Ishikawa (cell line): Measurements from ENCODE around the gene LPP.
A peak's percentile ranks its signal among the peaks of the same experiment; 100 is the strongest.

Experiments used
- CEBPB ChIP-seq: IDR thresholded peaks from 2 replicates; pipeline ENCODE4 v1.6.1; 2012
- CREB1 ChIP-seq: IDR thresholded peaks from 2 replicates; pipeline ENCODE4 v1.6.1; 2012; ENCODE audit warnings: low read depth
- EGR1 ChIP-seq: IDR thresholded peaks from 2 replicates; pipeline ENCODE4 v1.6.1; 2012
- EP300 ChIP-seq: IDR thresholded peaks from 2 replicates; pipeline ENCODE4 v1.6.1; 2012; ENCODE audit warnings: borderline replicate concordance
- FOXM1 ChIP-seq: IDR thresholded peaks from 2 replicates; pipeline ENCODE4 v1.6.1; 2012; ENCODE audit warnings: low read depth, borderline replicate concordance
- MAX ChIP-seq: IDR thresholded peaks from 2 replicates; pipeline ENCODE4 v1.6.1; 2012
- NFIC ChIP-seq: IDR thresholded peaks from 2 replicates; pipeline ENCODE4 v1.6.1; 2012
- RAD21 ChIP-seq: IDR thresholded peaks from 2 replicates; pipeline ENCODE4 v1.6.1; 2012; ENCODE audit warnings: low read depth
- REST ChIP-seq: IDR thresholded peaks from 2 replicates; pipeline ENCODE4 v1.6.1; 2012; ENCODE audit warnings: low read depth, mild to moderate bottlenecking
- TAF1 ChIP-seq: IDR thresholded peaks from 2 replicates; pipeline ENCODE4 v1.6.1; 2012; ENCODE audit warnings: low read depth, mild to moderate bottlenecking
- TCF12 ChIP-seq: IDR thresholded peaks from 2 replicates; pipeline ENCODE4 v1.6.1; 2012; ENCODE audit warnings: low read depth
- TEAD4 ChIP-seq: IDR thresholded peaks from 2 replicates; pipeline ENCODE4 v1.6.1; 2012
- USF1 ChIP-seq: IDR thresholded peaks from 2 replicates; pipeline ENCODE4 v1.6.1; 2012
- YY1 ChIP-seq: IDR thresholded peaks from 2 replicates; pipeline ENCODE4 v1.6.1; 2012; ENCODE audit warnings: low read depth
- ZBTB7A ChIP-seq: IDR thresholded peaks from 2 replicates; pipeline ENCODE4 v1.6.1; 2012; ENCODE audit warnings: low read depth

The LPP gene

DNA sequence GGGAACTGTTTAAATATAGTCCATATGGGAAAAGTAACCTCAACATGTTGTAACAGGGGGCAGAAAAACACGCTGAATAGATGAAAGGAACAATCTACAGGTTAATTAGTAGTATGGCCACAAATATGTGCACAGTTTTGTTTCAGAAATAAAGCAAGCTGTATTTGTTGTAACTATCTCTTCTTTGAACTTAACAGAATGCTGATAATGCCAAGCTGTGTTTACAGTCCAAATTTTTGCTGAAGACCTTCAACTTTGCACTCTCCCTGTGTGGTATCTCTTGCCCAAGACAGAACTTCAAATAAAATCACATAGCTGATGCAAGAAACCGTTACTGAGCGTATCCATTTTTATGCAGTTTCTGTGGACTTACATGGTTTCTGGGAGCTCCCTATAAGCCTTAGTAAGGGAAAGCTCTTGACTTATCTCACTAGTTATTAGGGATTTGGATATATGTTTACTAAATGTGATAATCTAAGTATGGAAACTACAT is 592.4 kb downstream of the LPP start:
- TF ChIP-seq TEAD4 (no peak), TAF1 (no peak), CREB1 (no peak), USF1 (no peak), NFIC (no peak), ZBTB7A (no peak), EGR1 (no peak), YY1 (no peak), CEBPB (no peak), TCF12 (no peak), EP300 (no peak), FOXM1 (no peak)

- no peak for TF ChIP-seq FOXM1
- TF ChIP-seq EGR1: no peak
- TF ChIP-seq MAX: no peak
- no peak for TF ChIP-seq YY1
- TF ChIP-seq TAF1: no peak
These were observed 593.5 kb downstream of the LPP start for GRCh38 chr3:188747489-188747888.

GRCh38 chr3:188749010-188749617 is 595.2 kb downstream of the LPP start:
- TF ChIP-seq ZBTB7A: no peak
- peak; percentile 83 for TF ChIP-seq RAD21
- TF ChIP-seq CREB1: no peak
- TF ChIP-seq MAX: no peak

- TF ChIP-seq RAD21: no peak
- no peak for TF ChIP-seq TCF12
- no peak for TF ChIP-seq TEAD4
- TF ChIP-seq CEBPB: no peak
- no peak for TF ChIP-seq ZBTB7A
- TF ChIP-seq USF1: no peak
These were observed 595.9 kb downstream of the LPP start for GRCh38 chr3:188749830-188750229.

- no peak for TF ChIP-seq RAD21
These were observed 596.7 kb downstream of the LPP start for GRCh38 chr3:188750617-188751016.

DNA sequence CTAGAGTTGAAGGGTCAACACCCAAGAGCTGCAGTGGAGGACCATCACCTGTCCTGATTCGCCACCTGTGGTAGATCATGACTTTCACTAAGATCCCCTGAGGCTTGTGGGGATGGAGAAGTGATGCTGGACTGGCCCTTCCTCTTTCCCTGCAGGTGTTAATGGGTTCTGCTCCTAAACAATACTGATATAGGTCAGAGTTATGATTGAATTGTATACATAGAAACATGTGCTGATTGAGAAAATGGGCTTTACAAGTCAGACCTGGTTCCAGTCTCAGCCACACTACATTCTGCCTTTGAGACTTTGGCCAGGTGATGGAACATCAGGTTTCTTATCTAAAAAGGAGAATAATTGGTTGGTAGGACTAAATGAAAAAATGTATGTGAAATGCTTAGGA is 598.9 kb downstream of the LPP start:
- no peak for TF ChIP-seq EGR1
- no peak for TF ChIP-seq CEBPB
- no peak for TF ChIP-seq EP300
- no peak for TF ChIP-seq TCF12
- TF ChIP-seq CREB1: no peak
- TF ChIP-seq MAX: no peak
- no peak for TF ChIP-seq FOXM1

GRCh38 chr3:188754267-188754666 is 600.3 kb downstream of the LPP start:
- TF ChIP-seq EGR1 (no peak), YY1 (no peak), EP300 (no peak), REST (no peak), TEAD4 (no peak), USF1 (no peak), ZBTB7A (no peak), TCF12 (no peak), RAD21 (no peak), MAX (no peak), FOXM1 (no peak), TAF1 (no peak), CEBPB (no peak)
